Neuronal stem cell (in vitro differentiated cells): ENCODE measurements around the gene MYORG.
A peak's percentile ranks its signal among the peaks of the same experiment; 100 is the strongest.

Experiments used
- DNase-seq: peaks from one replicate; pipeline ENCODE4 v3.0.0-alpha.2; 2013; ENCODE audit warnings: low spot score
- H2AFZ ChIP-seq: one replicate; pipeline ENCODE4 v1.6.1; 2013; ENCODE audit warnings: mild to moderate bottlenecking, low read length, inconsistent platforms
- H2AK5ac ChIP-seq: 2 replicates; pipeline ENCODE4 v1.6.1; 2013; ENCODE audit warnings: low read depth, mild to moderate bottlenecking, inconsistent platforms, low read length, moderate library complexity, mixed read lengths
- H2BK120ac ChIP-seq: 2 replicates; pipeline ENCODE4 v1.6.1; 2013; ENCODE audit warnings: low read depth, mild to moderate bottlenecking, inconsistent platforms, low read length, moderate library complexity, mixed read lengths
- H2BK12ac ChIP-seq: one replicate; pipeline ENCODE4 v1.6.1; 2013; ENCODE audit warnings: low read length, inconsistent platforms
- H2BK15ac ChIP-seq: 2 replicates; pipeline ENCODE4 v1.6.1; 2013; ENCODE audit warnings: mild to moderate bottlenecking, low read length, inconsistent platforms, mixed read lengths
- H2BK5ac ChIP-seq: one replicate; pipeline ENCODE4 v1.6.1; 2013; ENCODE audit warnings: inconsistent platforms, mild to moderate bottlenecking, low read length, moderate library complexity
- H3K14ac ChIP-seq: one replicate; pipeline ENCODE4 v1.6.1; 2013; ENCODE audit warnings: low read length, inconsistent platforms
- H3K18ac ChIP-seq: 2 replicates; pipeline ENCODE4 v1.6.1; 2013; ENCODE audit warnings: low read length, inconsistent platforms
- H3K23ac ChIP-seq: 2 replicates; pipeline ENCODE4 v1.6.1; 2013; ENCODE audit warnings: low read depth, mild to moderate bottlenecking, mixed read lengths, low read length, inconsistent platforms; ENCODE audit not compliant: poor library complexity
- H3K27ac ChIP-seq: replicated peaks from 3 replicates; pipeline ENCODE4 v1.5.1; 2013; ENCODE audit warnings: low read length, inconsistent platforms
- H3K27me3 ChIP-seq, 3 experiments: 2 replicates each; pipeline ENCODE4 v1.6.1; 2013; ENCODE audit warnings: low read length in 3 of 3, mild to moderate bottlenecking in 2 of 3, inconsistent platforms in 1 of 3, low read depth in 1 of 3, mixed read lengths in 1 of 3, moderate library complexity in 1 of 3; ENCODE audit not compliant: control insufficient read depth in 3 of 3, insufficient read depth in 3 of 3
- H3K36me3 ChIP-seq, 2 donors: replicated peaks in 1 of 2; 2 replicates each; pipeline ENCODE4 v1.6.1; 2013; ENCODE audit warnings: low read length in 2 of 2; ENCODE audit not compliant: control insufficient read depth in 2 of 2, insufficient read depth in 2 of 2
- H3K4ac ChIP-seq: 2 replicates; pipeline ENCODE4 v1.6.1; 2013; ENCODE audit warnings: inconsistent platforms, mild to moderate bottlenecking, low read length, moderate library complexity
- H3K4me1 ChIP-seq, 2 donors: 1 replicate in 1 of 2; 2 replicates in 1 of 2; pipeline ENCODE4 v1.6.1; 2013; ENCODE audit warnings: low read length in 2 of 2, low read depth in 1 of 2; ENCODE audit not compliant: control insufficient read depth in 2 of 2, insufficient read depth in 1 of 2
- H3K4me2 ChIP-seq: one replicate; pipeline ENCODE4 v1.6.1; 2013; ENCODE audit warnings: mild to moderate bottlenecking, low read length, inconsistent platforms; ENCODE audit not compliant: insufficient read depth, poor library complexity, severe bottlenecking
- H3K4me3 ChIP-seq, 2 donors: 2 replicates each; pipeline ENCODE4 v1.5.1; 2013; ENCODE audit warnings: low read length in 2 of 2, mild to moderate bottlenecking in 2 of 2, inconsistent platforms in 1 of 2, moderate library complexity in 1 of 2
- H3K79me1 ChIP-seq: one replicate; pipeline ENCODE4 v1.6.1; 2013; ENCODE audit warnings: low read depth, mild to moderate bottlenecking, inconsistent platforms, low read length, moderate library complexity
- H3K9ac ChIP-seq: one replicate; pipeline ENCODE4 v1.6.1; 2013; ENCODE audit warnings: mild to moderate bottlenecking, low read depth, low read length, inconsistent platforms; ENCODE audit not compliant: poor library complexity
- H3K9me3 ChIP-seq, 2 donors: replicated peaks in 1 of 2; 2 replicates each; pipeline versions ENCODE3 to v1.6.1; 2013; ENCODE audit warnings: low read length in 2 of 2, mild to moderate bottlenecking in 2 of 2, inconsistent platforms in 1 of 2, low read depth in 1 of 2, mixed read lengths in 1 of 2, moderate library complexity in 1 of 2; ENCODE audit not compliant: control insufficient read depth in 2 of 2, insufficient read depth in 1 of 2
- H4K8ac ChIP-seq: one replicate; pipeline ENCODE4 v1.6.1; 2013; ENCODE audit warnings: low read depth, mild to moderate bottlenecking, inconsistent platforms, low read length, moderate library complexity
- H4K91ac ChIP-seq: one replicate; pipeline ENCODE4 v1.6.1; 2013; ENCODE audit warnings: low read length, low read depth, mild to moderate bottlenecking, inconsistent platforms; ENCODE audit not compliant: poor library complexity
- WGBS, 2 donors: extraction: QIAGEN DNeasy Blood & Tissue Kit; methylation state at CpG; one replicate each; pipeline ENCODE4 v1.1.7; 2013; ENCODE audit warnings: missing lambda C conversion rate in 2 of 2, mixed read lengths in 1 of 2; ENCODE audit not compliant: insufficient read length in 2 of 2, insufficient replicate concordance in 1 of 2; ENCODE audit errors: extremely low coverage in 2 of 2; 5-methylcytosine and 5-hydroxymethylcytosine counted together

MYORG gene

DNA sequence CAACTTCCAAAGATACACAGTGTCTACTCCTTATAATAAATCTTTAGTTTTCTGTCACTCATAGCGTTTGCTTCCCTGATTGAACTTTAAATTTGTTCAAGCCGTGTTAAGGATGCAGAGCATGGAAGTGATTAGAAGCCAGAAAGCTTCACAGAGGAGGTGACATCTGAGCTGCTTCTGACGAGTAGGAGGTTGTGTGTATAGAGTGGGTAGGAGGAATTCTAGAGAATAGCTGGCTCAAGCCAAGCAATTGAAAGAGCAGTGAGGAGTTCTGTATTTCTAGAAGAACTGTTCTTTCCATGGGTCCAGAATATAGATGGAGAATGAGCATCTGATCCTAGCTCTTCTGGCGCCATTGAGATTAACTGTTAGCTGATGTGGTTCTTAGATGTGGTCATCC, 41.3 kb downstream of the MYORG start:
- no peak overlapping the region for H2BK5ac ChIP-seq
- no peak overlapping the region for H3K27ac ChIP-seq
- no peak overlapping the region for H2BK120ac ChIP-seq
- no peak overlapping the region for H2AK5ac ChIP-seq
- H3K36me3 ChIP-seq: peaks cover 9 to 39% of the 10 kb centered on the region in 2 donors
- no peak overlapping the region for H3K18ac ChIP-seq
- no peaks in the 10 kb centered on the region for H3K9me3 ChIP-seq
- peaks cover 8 to 30% of the 10 kb centered on the region in 2 donors for H3K4me1 ChIP-seq
- no peak overlapping the region for H3K9ac ChIP-seq
- H4K8ac ChIP-seq: no peak overlapping the region
- H3K4me2 ChIP-seq: no peak overlapping the region
- H3K4me3 ChIP-seq: no peak overlapping the region
- no peak overlapping the region for H4K91ac ChIP-seq
- no peak overlapping the region for H3K4ac ChIP-seq
- no CpG with 5 or more reads among the region's 4 CpGs for WGBS, 2 donors
- no peak overlapping the region for H3K23ac ChIP-seq
- H2BK15ac ChIP-seq: no peak overlapping the region
- DNase-seq: no peak
- H2AFZ ChIP-seq: no peak overlapping the region
- no peak overlapping the region for H3K14ac ChIP-seq
- H3K79me1 ChIP-seq: peaks cover 2% of the 10 kb centered on the region
- no peak overlapping the region for H2BK12ac ChIP-seq
- no peaks in the 10 kb centered on the region for H3K27me3 ChIP-seq

- H2AK5ac ChIP-seq: no peak overlapping the region
- H3K36me3 ChIP-seq: peaks cover 6 to 35% of the 10 kb centered on the region in 2 donors
- no peak overlapping the region for H2BK5ac ChIP-seq
- no peak overlapping the region for H3K4ac ChIP-seq
- H4K91ac ChIP-seq: no peak overlapping the region
- no peak overlapping the region for H3K14ac ChIP-seq
- no peak overlapping the region for H3K18ac ChIP-seq
- no peak overlapping the region for H2AFZ ChIP-seq
- DNase-seq: no peak
- no peak overlapping the region for H4K8ac ChIP-seq
- no CpG with 5 or more reads among the region's 2 CpGs for WGBS, 2 donors
- no peaks in the 10 kb centered on the region for H3K9me3 ChIP-seq
- H3K9ac ChIP-seq: no peak overlapping the region
- H3K4me3 ChIP-seq: no peak overlapping the region
- peaks cover 8 to 30% of the 10 kb centered on the region in 2 donors for H3K4me1 ChIP-seq
- H3K79me1 ChIP-seq: peaks cover 2% of the 10 kb centered on the region
- no peak overlapping the region for H3K4me2 ChIP-seq
- no peaks in the 10 kb centered on the region for H3K27me3 ChIP-seq
- H3K27ac ChIP-seq: no peak overlapping the region
- H3K23ac ChIP-seq: peak overlapping the region; percentile 29
- no peak overlapping the region for H2BK12ac ChIP-seq
- no peak overlapping the region for H2BK120ac ChIP-seq
- H2BK15ac ChIP-seq: no peak overlapping the region
Observed at GRCh38 chr9:34334916-34335315, 41.8 kb downstream of the MYORG start.

- DNase-seq: no peak
- H4K8ac ChIP-seq: no peak overlapping the region
- no peak overlapping the region for H3K4ac ChIP-seq
- H3K27ac ChIP-seq: no peak overlapping the region
- no peaks in the 10 kb centered on the region for H3K9me3 ChIP-seq
- no peak overlapping the region for H3K23ac ChIP-seq
- H2BK15ac ChIP-seq: no peak overlapping the region
- H2BK120ac ChIP-seq: no peak overlapping the region
- no peak overlapping the region for H4K91ac ChIP-seq
- H2AFZ ChIP-seq: no peak overlapping the region
- H3K4me3 ChIP-seq: no peak overlapping the region
- no peak overlapping the region for H3K4me2 ChIP-seq
- H3K27me3 ChIP-seq: no peaks in the 10 kb centered on the region
- H3K4me1 ChIP-seq: peaks cover 8 to 30% of the 10 kb centered on the region in 2 donors
- peaks cover 2% of the 10 kb centered on the region for H3K79me1 ChIP-seq
- no peak overlapping the region for H3K18ac ChIP-seq
- H2BK12ac ChIP-seq: no peak overlapping the region
- no CpG with 5 or more reads among the region's 1 CpG for WGBS, 2 donors
- no peak overlapping the region for H3K14ac ChIP-seq
- H3K36me3 ChIP-seq: peaks cover 6 to 31% of the 10 kb centered on the region in 2 donors
- H2AK5ac ChIP-seq: no peak overlapping the region
- no peak overlapping the region for H3K9ac ChIP-seq
- no peak overlapping the region for H2BK5ac ChIP-seq
Observed at GRCh38 chr9:34334337-34334824, 42.3 kb downstream of the MYORG start.

DNA sequence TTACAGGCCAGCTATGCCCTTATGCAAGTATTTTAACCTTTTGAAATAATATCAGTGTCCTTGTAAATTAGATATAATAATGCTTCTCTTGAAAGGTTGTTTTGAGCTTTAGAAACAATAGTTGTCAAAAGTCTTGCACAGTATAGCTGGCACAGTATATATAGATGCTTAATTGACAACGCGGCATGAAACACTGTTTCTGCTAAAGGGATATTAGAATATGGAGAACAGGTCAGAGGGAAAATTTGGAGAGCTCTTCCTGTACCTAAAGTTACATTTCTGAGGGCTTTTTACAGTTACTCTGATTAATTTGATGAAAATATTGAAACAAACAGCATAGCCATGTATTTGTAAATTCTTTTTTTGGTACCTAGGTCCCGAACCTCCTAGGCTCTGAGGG, 42.9 kb downstream of the MYORG start:
- Histone ChIP-seq H3K23ac (no peak overlapping the region), H3K14ac (no peak overlapping the region), H2AFZ (no peak overlapping the region), H3K18ac (no peak overlapping the region), H3K9me3 (no peaks in the 10 kb centered on the region), H2BK12ac (no peak overlapping the region), H4K8ac (no peak overlapping the region), H3K4me3 (no peak overlapping the region), H3K4ac (no peak overlapping the region), H2BK5ac (no peak overlapping the region), H3K36me3 (peaks cover 3 to 25% of the 10 kb centered on the region in 2 donors), H3K79me1 (peaks cover 2% of the 10 kb centered on the region), H3K27ac (no peak overlapping the region), H3K4me1 (peaks cover 8 to 30% of the 10 kb centered on the region in 2 donors), H3K9ac (no peak overlapping the region), H3K4me2 (no peak overlapping the region), H2BK15ac (no peak overlapping the region), H2AK5ac (no peak overlapping the region), H2BK120ac (no peak overlapping the region), H4K91ac (no peak overlapping the region), H3K27me3 (no peaks in the 10 kb centered on the region)
- no CpG with 5 or more reads among the region's 3 CpGs for WGBS, 2 donors
- DNase-seq: no peak
